ENCODE results near the gene DENND1B.

DNA sequence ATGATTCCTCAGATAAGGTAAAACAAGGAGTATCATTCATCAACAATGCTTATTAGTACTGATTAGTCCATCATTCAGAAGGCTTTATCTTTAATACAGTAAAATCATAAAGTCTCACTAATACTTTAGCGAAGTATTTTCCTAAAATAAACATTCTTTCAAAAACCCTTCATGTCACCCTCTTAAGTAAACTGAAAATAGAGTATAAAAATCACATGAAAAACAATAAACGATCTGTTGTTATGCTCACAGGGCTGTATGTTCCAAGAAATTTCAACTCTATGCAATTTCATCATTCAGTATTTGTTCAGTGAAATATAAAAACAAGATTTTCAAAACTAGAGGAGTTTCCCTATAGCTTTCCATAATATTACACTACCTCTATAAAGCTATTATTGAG lies 102.0 kb downstream of the DENND1B start:
- TF ChIP-seq EZH2 (IDR thresholded peaks at IDR 0.05; ENCODE audit: low read length) = no peak
- TF ChIP-seq, protein P1, sequence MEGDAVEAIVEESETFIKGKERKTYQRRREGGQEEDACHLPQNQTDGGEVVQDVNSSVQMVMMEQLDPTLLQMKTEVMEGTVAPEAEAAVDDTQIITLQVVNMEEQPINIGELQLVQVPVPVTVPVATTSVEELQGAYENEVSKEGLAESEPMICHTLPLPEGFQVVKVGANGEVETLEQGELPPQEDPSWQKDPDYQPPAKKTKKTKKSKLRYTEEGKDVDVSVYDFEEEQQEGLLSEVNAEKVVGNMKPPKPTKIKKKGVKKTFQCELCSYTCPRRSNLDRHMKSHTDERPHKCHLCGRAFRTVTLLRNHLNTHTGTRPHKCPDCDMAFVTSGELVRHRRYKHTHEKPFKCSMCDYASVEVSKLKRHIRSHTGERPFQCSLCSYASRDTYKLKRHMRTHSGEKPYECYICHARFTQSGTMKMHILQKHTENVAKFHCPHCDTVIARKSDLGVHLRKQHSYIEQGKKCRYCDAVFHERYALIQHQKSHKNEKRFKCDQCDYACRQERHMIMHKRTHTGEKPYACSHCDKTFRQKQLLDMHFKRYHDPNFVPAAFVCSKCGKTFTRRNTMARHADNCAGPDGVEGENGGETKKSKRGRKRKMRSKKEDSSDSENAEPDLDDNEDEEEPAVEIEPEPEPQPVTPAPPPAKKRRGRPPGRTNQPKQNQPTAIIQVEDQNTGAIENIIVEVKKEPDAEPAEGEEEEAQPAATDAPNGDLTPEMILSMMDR (optimal IDR thresholded peaks at IDR 0.05 in 1 of 3, IDR thresholded peaks at IDR 0.05 in 1 of 3, conservative IDR thresholded peaks at IDR 0.05 in 1 of 3; ENCODE audit: extremely low read depth in 1 of 3, insufficient read depth in 2 of 3, low read length in 3 of 3) = no peak
